ENCODE results near the gene RIPOR2. TPM values are rescaled to one million over a fixed set of nuclear protein-coding genes. Genes with fewer than 3 reads are reported as not detected.

Gene RIPOR2
- total and polyA plus RNA-seq, 2 experiments from 2014 or later = 9.5 to 22.5 TPM

DNA sequence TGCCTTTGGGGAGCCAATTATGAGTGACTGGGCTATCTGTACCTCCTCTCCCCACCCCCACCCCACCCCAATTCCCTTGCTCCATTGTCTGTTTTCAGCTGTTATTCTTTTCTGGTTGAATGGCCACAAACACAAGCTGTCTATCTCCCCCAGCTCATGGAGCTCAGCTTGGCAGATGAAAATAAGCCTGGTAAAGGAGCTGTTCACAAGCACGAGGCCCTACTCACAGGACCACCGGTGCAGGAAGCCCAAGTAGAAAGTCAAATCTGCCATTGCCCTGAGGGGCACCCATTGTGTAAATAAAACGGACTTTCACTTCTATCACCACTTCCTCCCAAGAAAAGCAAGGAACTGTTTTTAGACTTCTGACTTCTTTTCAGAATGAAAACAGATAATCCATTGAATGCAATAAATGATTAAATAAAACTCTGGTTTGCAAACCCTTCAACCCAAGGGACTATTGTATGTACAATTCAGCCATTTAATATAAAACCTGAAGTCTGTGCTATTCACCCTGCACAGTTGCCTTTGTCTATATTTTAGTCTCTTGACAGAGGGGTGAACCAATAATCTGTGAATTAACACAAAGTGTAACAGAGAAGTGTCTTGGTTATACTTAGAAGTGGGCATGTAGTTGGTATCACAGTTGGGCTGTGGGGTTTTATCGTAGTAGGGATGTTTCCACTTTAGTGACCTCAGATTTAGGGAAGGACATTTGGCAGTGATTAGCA is 27.7 kb downstream of the RIPOR2 start:
- ATAC-seq (no peak), DNase-seq (ENCODE audit: low spot score) (no peak)
- Histone ChIP-seq H2AFZ (no peak overlapping the region), H3K79me2 (replicated peaks; ENCODE audit: insufficient read depth) (peaks cover 5% of the 10 kb centered on the region; the same call in 1 of the 2 replicates), H3K27me3 (ENCODE audit: insufficient read depth) (peaks cover 46% of the 10 kb centered on the region), H3K27ac (ENCODE audit: low read depth) (no peak overlapping the region), H4K20me1 (replicated peaks; ENCODE audit: insufficient read depth) (peaks cover 8% of the 10 kb centered on the region; the same call in 1 of the 2 replicates), H3K4me1 (ENCODE audit: insufficient read depth) (peaks cover 43% of the 10 kb centered on the region), H3K36me3 (ENCODE audit: insufficient read depth) (no peaks in the 10 kb centered on the region), H3K9me2 (ENCODE audit: insufficient read depth) (peaks cover 8% of the 10 kb centered on the region; the same call in 1 of the 2 replicates), H3F3A (replicated peaks; ENCODE audit: low read depth) (no peaks in the 10 kb centered on the region; the same call in 1 of the 2 replicates), H3K4me2 (no peak overlapping the region), H3K4me3 (no peak overlapping the region)
- no peaks in the 10 kb centered on the region; the same call in 2 of the 3 replicates for H3K36me3 Mint-ChIP-seq (ENCODE audit: low read depth)
- no peaks in the 10 kb centered on the region; the same call in 2 of the 3 replicates for H3K9me3 Mint-ChIP-seq
- H3K4me1 Mint-ChIP-seq = peaks cover 39% of the 10 kb centered on the region
- H3K27me3 Mint-ChIP-seq (ENCODE audit: insufficient read depth, low read depth, poor library complexity) = peaks cover 35% of the 10 kb centered on the region
- H3K27ac Mint-ChIP-seq = no peak overlapping the region
- no peak for TF ChIP-seq ZNF331 (CRISPR knock-in tag; IDR thresholded peaks at IDR 0.05; ENCODE audit: low read depth)
- H3K4me3 Mint-ChIP-seq = no peak overlapping the region

DNA sequence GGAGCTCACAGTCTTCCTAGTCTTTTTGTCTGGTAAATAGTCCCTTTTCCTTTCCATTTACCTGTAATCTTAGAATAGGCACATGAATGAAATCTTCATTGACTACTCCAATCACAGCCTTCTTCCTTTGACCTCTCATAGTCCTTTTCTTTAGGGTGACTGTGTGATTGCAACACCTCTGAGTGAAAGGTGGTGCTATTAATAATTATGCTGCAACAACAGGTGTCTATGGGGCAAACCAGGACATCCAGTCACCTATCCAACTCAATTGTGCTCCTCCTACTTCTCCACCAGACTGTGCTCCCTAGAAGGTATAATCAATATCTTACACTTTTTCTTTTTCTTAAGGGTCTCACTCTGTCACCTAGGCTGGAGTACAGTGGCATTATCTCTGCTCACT is 29.4 kb downstream of the RIPOR2 start:
- Mint-ChIP-seq H3K4me3 (no peak overlapping the region), H3K36me3 (ENCODE audit: low read depth) (no peaks in the 10 kb centered on the region; the same call in 2 of the 3 replicates), H3K9me3 (no peaks in the 10 kb centered on the region; the same call in 2 of the 3 replicates), H3K27me3 (ENCODE audit: insufficient read depth, low read depth, poor library complexity) (peaks cover 23% of the 10 kb centered on the region), H3K4me1 (peaks cover 31% of the 10 kb centered on the region), H3K27ac (no peak overlapping the region)
- Histone ChIP-seq H3K9me2 (ENCODE audit: insufficient read depth) (peaks cover 8% of the 10 kb centered on the region; the same call in 1 of the 2 replicates), H4K20me1 (replicated peaks; ENCODE audit: insufficient read depth) (peaks cover 8% of the 10 kb centered on the region; the same call in 1 of the 2 replicates), H3K4me3 (no peak overlapping the region), H3K27me3 (ENCODE audit: insufficient read depth) (peaks cover 32% of the 10 kb centered on the region), H3K36me3 (ENCODE audit: insufficient read depth) (no peaks in the 10 kb centered on the region), H3F3A (replicated peaks; ENCODE audit: low read depth) (no peaks in the 10 kb centered on the region; the same call in 1 of the 2 replicates), H3K79me2 (replicated peaks; ENCODE audit: insufficient read depth) (peaks cover 5% of the 10 kb centered on the region; the same call in 1 of the 2 replicates), H3K4me2 (no peak overlapping the region), H2AFZ (no peak overlapping the region), H3K27ac (ENCODE audit: low read depth) (no peak overlapping the region), H3K4me1 (ENCODE audit: insufficient read depth) (peaks cover 32% of the 10 kb centered on the region)
- ATAC-seq (no peak), DNase-seq (ENCODE audit: low spot score) (no peak)
- TF ChIP-seq, protein P1, sequence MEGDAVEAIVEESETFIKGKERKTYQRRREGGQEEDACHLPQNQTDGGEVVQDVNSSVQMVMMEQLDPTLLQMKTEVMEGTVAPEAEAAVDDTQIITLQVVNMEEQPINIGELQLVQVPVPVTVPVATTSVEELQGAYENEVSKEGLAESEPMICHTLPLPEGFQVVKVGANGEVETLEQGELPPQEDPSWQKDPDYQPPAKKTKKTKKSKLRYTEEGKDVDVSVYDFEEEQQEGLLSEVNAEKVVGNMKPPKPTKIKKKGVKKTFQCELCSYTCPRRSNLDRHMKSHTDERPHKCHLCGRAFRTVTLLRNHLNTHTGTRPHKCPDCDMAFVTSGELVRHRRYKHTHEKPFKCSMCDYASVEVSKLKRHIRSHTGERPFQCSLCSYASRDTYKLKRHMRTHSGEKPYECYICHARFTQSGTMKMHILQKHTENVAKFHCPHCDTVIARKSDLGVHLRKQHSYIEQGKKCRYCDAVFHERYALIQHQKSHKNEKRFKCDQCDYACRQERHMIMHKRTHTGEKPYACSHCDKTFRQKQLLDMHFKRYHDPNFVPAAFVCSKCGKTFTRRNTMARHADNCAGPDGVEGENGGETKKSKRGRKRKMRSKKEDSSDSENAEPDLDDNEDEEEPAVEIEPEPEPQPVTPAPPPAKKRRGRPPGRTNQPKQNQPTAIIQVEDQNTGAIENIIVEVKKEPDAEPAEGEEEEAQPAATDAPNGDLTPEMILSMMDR (conservative IDR thresholded peaks at IDR 0.05; ENCODE audit: low read depth in 2 of 2) = no peak
- TF ChIP-seq, protein P2, sequence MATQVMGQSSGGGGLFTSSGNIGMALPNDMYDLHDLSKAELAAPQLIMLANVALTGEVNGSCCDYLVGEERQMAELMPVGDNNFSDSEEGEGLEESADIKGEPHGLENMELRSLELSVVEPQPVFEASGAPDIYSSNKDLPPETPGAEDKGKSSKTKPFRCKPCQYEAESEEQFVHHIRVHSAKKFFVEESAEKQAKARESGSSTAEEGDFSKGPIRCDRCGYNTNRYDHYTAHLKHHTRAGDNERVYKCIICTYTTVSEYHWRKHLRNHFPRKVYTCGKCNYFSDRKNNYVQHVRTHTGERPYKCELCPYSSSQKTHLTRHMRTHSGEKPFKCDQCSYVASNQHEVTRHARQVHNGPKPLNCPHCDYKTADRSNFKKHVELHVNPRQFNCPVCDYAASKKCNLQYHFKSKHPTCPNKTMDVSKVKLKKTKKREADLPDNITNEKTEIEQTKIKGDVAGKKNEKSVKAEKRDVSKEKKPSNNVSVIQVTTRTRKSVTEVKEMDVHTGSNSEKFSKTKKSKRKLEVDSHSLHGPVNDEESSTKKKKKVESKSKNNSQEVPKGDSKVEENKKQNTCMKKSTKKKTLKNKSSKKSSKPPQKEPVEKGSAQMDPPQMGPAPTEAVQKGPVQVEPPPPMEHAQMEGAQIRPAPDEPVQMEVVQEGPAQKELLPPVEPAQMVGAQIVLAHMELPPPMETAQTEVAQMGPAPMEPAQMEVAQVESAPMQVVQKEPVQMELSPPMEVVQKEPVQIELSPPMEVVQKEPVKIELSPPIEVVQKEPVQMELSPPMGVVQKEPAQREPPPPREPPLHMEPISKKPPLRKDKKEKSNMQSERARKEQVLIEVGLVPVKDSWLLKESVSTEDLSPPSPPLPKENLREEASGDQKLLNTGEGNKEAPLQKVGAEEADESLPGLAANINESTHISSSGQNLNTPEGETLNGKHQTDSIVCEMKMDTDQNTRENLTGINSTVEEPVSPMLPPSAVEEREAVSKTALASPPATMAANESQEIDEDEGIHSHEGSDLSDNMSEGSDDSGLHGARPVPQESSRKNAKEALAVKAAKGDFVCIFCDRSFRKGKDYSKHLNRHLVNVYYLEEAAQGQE (IDR thresholded peaks at IDR 0.05; ENCODE audit: unreplicated experiment) = no peak
- TF ChIP-seq, protein P3, sequence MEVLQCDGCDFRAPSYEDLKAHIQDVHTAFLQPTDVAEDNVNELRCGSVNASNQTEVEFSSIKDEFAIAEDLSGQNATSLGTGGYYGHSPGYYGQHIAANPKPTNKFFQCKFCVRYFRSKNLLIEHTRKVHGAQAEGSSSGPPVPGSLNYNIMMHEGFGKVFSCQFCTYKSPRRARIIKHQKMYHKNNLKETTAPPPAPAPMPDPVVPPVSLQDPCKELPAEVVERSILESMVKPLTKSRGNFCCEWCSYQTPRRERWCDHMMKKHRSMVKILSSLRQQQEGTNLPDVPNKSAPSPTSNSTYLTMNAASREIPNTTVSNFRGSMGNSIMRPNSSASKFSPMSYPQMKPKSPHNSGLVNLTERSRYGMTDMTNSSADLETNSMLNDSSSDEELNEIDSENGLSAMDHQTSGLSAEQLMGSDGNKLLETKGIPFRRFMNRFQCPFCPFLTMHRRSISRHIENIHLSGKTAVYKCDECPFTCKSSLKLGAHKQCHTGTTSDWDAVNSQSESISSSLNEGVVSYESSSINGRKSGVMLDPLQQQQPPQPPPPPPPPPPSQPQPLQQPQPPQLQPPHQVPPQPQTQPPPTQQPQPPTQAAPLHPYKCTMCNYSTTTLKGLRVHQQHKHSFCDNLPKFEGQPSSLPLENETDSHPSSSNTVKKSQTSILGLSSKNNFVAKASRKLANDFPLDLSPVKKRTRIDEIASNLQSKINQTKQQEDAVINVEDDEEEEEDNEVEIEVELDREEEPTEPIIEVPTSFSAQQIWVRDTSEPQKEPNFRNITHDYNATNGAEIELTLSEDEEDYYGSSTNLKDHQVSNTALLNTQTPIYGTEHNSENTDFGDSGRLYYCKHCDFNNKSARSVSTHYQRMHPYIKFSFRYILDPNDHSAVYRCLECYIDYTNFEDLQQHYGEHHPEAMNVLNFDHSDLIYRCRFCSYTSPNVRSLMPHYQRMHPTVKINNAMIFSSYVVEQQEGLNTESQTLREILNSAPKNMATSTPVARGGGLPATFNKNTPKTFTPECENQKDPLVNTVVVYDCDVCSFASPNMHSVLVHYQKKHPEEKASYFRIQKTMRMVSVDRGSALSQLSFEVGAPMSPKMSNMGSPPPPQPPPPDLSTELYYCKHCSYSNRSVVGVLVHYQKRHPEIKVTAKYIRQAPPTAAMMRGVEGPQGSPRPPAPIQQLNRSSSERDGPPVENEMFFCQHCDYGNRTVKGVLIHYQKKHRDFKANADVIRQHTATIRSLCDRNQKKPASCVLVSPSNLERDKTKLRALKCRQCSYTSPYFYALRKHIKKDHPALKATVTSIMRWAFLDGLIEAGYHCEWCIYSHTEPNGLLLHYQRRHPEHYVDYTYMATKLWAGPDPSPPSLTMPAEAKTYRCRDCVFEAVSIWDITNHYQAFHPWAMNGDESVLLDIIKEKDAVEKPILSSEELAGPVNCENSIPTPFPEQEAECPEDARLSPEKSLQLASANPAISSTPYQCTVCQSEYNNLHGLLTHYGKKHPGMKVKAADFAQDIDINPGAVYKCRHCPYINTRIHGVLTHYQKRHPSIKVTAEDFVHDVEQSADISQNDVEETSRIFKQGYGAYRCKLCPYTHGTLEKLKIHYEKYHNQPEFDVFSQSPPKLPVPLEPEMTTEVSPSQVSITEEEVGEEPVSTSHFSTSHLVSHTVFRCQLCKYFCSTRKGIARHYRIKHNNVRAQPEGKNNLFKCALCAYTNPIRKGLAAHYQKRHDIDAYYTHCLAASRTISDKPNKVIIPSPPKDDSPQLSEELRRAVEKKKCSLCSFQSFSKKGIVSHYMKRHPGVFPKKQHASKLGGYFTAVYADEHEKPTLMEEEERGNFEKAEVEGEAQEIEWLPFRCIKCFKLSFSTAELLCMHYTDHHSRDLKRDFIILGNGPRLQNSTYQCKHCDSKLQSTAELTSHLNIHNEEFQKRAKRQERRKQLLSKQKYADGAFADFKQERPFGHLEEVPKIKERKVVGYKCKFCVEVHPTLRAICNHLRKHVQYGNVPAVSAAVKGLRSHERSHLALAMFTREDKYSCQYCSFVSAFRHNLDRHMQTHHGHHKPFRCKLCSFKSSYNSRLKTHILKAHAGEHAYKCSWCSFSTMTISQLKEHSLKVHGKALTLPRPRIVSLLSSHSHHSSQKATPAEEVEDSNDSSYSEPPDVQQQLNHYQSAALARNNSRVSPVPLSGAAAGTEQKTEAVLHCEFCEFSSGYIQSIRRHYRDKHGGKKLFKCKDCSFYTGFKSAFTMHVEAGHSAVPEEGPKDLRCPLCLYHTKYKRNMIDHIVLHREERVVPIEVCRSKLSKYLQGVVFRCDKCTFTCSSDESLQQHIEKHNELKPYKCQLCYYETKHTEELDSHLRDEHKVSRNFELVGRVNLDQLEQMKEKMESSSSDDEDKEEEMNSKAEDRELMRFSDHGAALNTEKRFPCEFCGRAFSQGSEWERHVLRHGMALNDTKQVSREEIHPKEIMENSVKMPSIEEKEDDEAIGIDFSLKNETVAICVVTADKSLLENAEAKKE (CRISPR knock-in tag; IDR thresholded peaks at IDR 0.05) = no peak
- TF ChIP-seq EZH2phosphoT487 (IDR thresholded peaks at IDR 0.05; ENCODE audit: unreplicated experiment) = no peak
- no peak for TF ChIP-seq CREB1 (CRISPR knock-in tag; IDR thresholded peaks at IDR 0.05; ENCODE audit: low read depth)
- no peak for TF ChIP-seq NANOG (IDR thresholded peaks at IDR 0.05; ENCODE audit: borderline replicate concordance)
- TF ChIP-seq JUNB (IDR thresholded peaks at IDR 0.05; ENCODE audit: unreplicated experiment) = no peak
- no peak for TF ChIP-seq POLR2AphosphoS5 (IDR thresholded peaks at IDR 0.05; ENCODE audit: low read depth)

Measured in GM23338 (cell line).